ENCODE data around the gene ATP6V0E2. TPM values are rescaled to one million over a fixed set of nuclear protein-coding genes. Genes with fewer than 3 reads are reported as not detected.
A peak's percentile ranks its signal among the peaks of the same experiment; 100 is the strongest.

The ATP6V0E2 gene
- total RNA-seq, 1 experiment from 2014 or later = 19.0 TPM

DNA sequence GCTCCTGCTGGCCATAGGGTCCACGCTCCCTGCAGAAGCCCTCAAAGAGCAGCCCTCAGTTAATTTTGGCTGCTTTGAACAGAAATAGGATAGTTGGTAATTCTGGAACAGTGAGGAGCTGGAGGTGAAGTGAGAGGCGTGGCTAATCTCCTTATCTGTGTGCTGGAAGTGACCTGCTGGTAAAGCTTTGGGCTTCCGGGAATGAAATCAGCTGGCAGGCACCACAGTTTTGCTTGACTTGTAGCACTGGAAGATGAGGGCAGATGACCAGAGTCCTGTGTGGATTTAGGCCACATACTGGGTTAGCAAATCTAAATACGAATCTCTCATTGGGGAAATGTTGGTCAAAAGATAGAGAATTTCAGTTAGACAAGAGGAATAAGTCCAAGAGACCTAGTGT is 10.2 kb downstream of the ATP6V0E2 start:
- Histone ChIP-seq H2BK15ac (ENCODE audit: low read depth, low read length) (no peak overlapping the region), H3K79me1 (ENCODE audit: insufficient read depth, low read depth, low read length, poor library complexity, severe bottlenecking) (no peaks in the 10 kb centered on the region), H2BK12ac (ENCODE audit: insufficient read length, low read depth, low read length) (no peak overlapping the region), H3K4ac (ENCODE audit: low read depth, low read length) (no peak overlapping the region), H3K18ac (ENCODE audit: insufficient read length, low read depth, low read length) (no peak overlapping the region), H2BK120ac (ENCODE audit: low read depth, low read length, poor library complexity, severe bottlenecking) (no peak overlapping the region), H3K23ac (ENCODE audit: insufficient read length, low read depth, low read length) (no peak overlapping the region), H4K20me1 (ENCODE audit: control insufficient read depth, insufficient read depth, insufficient read length) (no peaks in the 10 kb centered on the region), H3K4me1 (ENCODE audit: insufficient read depth, low read length) (no peaks in the 10 kb centered on the region), H3K9me3 (ENCODE audit: control insufficient read depth, low read depth, low read length) (no peaks in the 10 kb centered on the region), H3K9ac (ENCODE audit: extremely low read depth, insufficient read length, low read length) (no peak overlapping the region), H4K8ac (replicated peaks; ENCODE audit: insufficient read length, low read depth, low read length) (no peak overlapping the region), H2AK5ac (ENCODE audit: insufficient read length, low read length) (no peak overlapping the region), H3K23me2 (ENCODE audit: insufficient read length, low read depth, low read length, poor library complexity, severe bottlenecking) (no peaks in the 10 kb centered on the region), H3K27ac (ENCODE audit: insufficient read length, low read depth, low read length) (no peak overlapping the region), H3T11ph (ENCODE audit: low read length) (no peak overlapping the region), H3K27me3 (ENCODE audit: insufficient read depth, low read length) (no peaks in the 10 kb centered on the region), H2AFZ (ENCODE audit: low read length) (no peak overlapping the region), H3K79me2 (ENCODE audit: insufficient read depth, low read length) (no peaks in the 10 kb centered on the region), H4K5ac (ENCODE audit: insufficient read length, low read depth, low read length) (no peak overlapping the region), H2BK5ac (ENCODE audit: insufficient read length, low read length) (no peak overlapping the region), H3K4me2 (ENCODE audit: insufficient read depth, insufficient read length, low read length) (no peak overlapping the region), H3K56ac (ENCODE audit: insufficient read length, low read depth, low read length) (no peak overlapping the region), H4K91ac (ENCODE audit: insufficient read length, low read depth, low read length) (no peak overlapping the region), H3K14ac (ENCODE audit: insufficient read depth, low read length) (no peak overlapping the region), H2BK20ac (ENCODE audit: low read depth, low read length, poor library complexity, severe bottlenecking) (no peak overlapping the region)
- DNase-seq = peak; percentile 22
- no peak overlapping the region for H3K27ac Mint-ChIP-seq
- WGBS (ENCODE audit: extremely low coverage, insufficient read length, low lambda C conversion rate) = no CpG with 5 or more reads among the region's 4 CpGs
- H3K9me3 Mint-ChIP-seq = no peaks in the 10 kb centered on the region; a peak in 1 of 5 replicates
- peaks cover 30% of the 10 kb centered on the region for H3K27me3 Mint-ChIP-seq (ENCODE audit: low read depth)
- peaks cover 19 to 23% of the 10 kb centered on the region in 2 experiments for H3K4me1 Mint-ChIP-seq
- H3K4me3 Mint-ChIP-seq = no peak overlapping the region
- peaks cover 0 to 2% (median 0%) of the 10 kb centered on the region in 3 experiments; a peak in 1 of 7 replicates for H3K36me3 Mint-ChIP-seq (ENCODE audit: insufficient read depth in 1 of 3, low read depth in 3 of 3)
- TF ChIP-seq, protein P1, sequence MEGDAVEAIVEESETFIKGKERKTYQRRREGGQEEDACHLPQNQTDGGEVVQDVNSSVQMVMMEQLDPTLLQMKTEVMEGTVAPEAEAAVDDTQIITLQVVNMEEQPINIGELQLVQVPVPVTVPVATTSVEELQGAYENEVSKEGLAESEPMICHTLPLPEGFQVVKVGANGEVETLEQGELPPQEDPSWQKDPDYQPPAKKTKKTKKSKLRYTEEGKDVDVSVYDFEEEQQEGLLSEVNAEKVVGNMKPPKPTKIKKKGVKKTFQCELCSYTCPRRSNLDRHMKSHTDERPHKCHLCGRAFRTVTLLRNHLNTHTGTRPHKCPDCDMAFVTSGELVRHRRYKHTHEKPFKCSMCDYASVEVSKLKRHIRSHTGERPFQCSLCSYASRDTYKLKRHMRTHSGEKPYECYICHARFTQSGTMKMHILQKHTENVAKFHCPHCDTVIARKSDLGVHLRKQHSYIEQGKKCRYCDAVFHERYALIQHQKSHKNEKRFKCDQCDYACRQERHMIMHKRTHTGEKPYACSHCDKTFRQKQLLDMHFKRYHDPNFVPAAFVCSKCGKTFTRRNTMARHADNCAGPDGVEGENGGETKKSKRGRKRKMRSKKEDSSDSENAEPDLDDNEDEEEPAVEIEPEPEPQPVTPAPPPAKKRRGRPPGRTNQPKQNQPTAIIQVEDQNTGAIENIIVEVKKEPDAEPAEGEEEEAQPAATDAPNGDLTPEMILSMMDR (conservative IDR thresholded peaks at IDR 0.05) = no peak
